ENCODE data around the gene FAU. TPM values are rescaled to one million over a fixed set of nuclear protein-coding genes. Genes with fewer than 3 reads are reported as not detected.

The FAU gene
- total RNA-seq, result 154 and 175 TPM in 2 replicates

GRCh38 chr11:65121865-65122696 lies at the start of gene FAU, which contains the start of gene MRPL49:
FAU (minus strand) TSS chr11:65122134; CDS start chr11:65121813, 321 bp downstream.
MRPL49 (plus strand) TSS chr11:65122321; CDS start chr11:65122347, 26 bp downstream.

GRCh38 chr11:65170058-65170534 lies 48.2 kb upstream of the FAU start, which contains the start of gene SPDYC:
SPDYC (plus strand) TSS chr11:65170233; CDS start chr11:65171358, 1,125 bp downstream.

GRCh38 chr11:65134240-65134951 lies 12.5 kb upstream of the FAU start, which contains the start of gene SYVN1:
SYVN1 (minus strand) TSS chr11:65134519; CDS start chr11:65133601, 918 bp downstream.

GRCh38 chr11:65117206-65118096 lies 4.5 kb downstream of the FAU start, which contains the start of gene ZNHIT2:
ZNHIT2 (minus strand) TSS chr11:65117701; CDS start chr11:65117653, 48 bp downstream.

GRCh38 chr11:65111744-65112545 lies 10.0 kb downstream of the FAU start, which contains the start of gene TM7SF2:
TM7SF2 (plus strand) TSS chr11:65111872; CDS start chr11:65112016, 144 bp downstream.

GRCh38 chr11:65095974-65096806 lies 25.7 kb downstream of the FAU start, which contains the start of gene VPS51:
VPS51 (plus strand) TSS chr11:65096214; CDS start chr11:65096251, 37 bp downstream.

GRCh38 chr11:65083834-65084597 lies 37.9 kb downstream of the FAU start, which contains the start of the genes CDCA5 and ZFPL1:
CDCA5 (minus strand) TSS chr11:65084040; CDS start chr11:65083978, 62 bp downstream.
ZFPL1 (plus strand) TSS chr11:65084222; CDS start chr11:65084699, 477 bp downstream.

Small RNA genes lying within 50 kb of the gene (small RNA-seq; reads per million reads assigned to genes)
- gene HIGD1AP10 (not detected), gene PDCL2P2 (not detected), gene RNU2-23P (2.8 reads per million, percentile 81 among the genes with 10 or more reads in this experiment)

Other genes starting within 250 kb of the FAU start
- gene EHD1, start 243.5 kb downstream of the FAU start, total RNA-seq, result 72.4 and 90.2 TPM in 2 replicates
- gene ATG2A, start 204.9 kb downstream of the FAU start, total RNA-seq, result 15.3 and 15.4 TPM in 2 replicates
- gene PPP2R5B, start 197.4 kb downstream of the FAU start, total RNA-seq, result 8.2 TPM in 2 replicates
- not detected in 2 replicates for gene GPHA2, start 186.2 kb downstream of the FAU start, total RNA-seq
- not detected in 2 replicates for gene MAJIN, start 150.0 kb downstream of the FAU start, total RNA-seq
- gene BATF2, start 125.2 kb downstream of the FAU start, total RNA-seq, result 0.39 and 1.4 TPM in 2 replicates
- gene ARL2, start 108.0 kb downstream of the FAU start, total RNA-seq, result 74.2 and 76.9 TPM in 2 replicates
- 11.9 and 13.4 TPM in 2 replicates for gene SNX15, start 94.7 kb downstream of the FAU start, total RNA-seq
- 5.9 and 7.7 TPM in 2 replicates for gene SAC3D1, start 80.9 kb downstream of the FAU start, total RNA-seq
- gene NAALADL1, start 63.6 kb downstream of the FAU start, total RNA-seq, result 18.5 and 25.1 TPM in 2 replicates
- gene CDCA5, start 38.1 kb downstream of the FAU start, total RNA-seq, result 5.4 and 7.7 TPM in 2 replicates
- gene ZFPL1, start 37.9 kb downstream of the FAU start, total RNA-seq, result 35.1 and 40.6 TPM in 2 replicates
- 123 and 217 TPM in 2 replicates for gene VPS51, start 25.9 kb downstream of the FAU start, total RNA-seq
- 4.2 and 8.5 TPM in 2 replicates for gene TM7SF2, start 10.3 kb downstream of the FAU start, total RNA-seq
- 8.9 and 9.5 TPM in 2 replicates for gene ZNHIT2, start 4.4 kb downstream of the FAU start, total RNA-seq
- gene MRPL49, start 187 bp upstream of the FAU start, total RNA-seq, result 35.1 and 39.6 TPM in 2 replicates
- 14.2 and 15.9 TPM in 2 replicates for gene SYVN1, start 12.4 kb upstream of the FAU start, total RNA-seq
- not detected in 2 replicates for gene SPDYC, start 48.1 kb upstream of the FAU start, total RNA-seq
- 82.6 and 111 TPM in 2 replicates for gene CAPN1, start 59.8 kb upstream of the FAU start, total RNA-seq
- 6.0 and 6.8 TPM in 2 replicates for gene POLA2, start 139.8 kb upstream of the FAU start, total RNA-seq
- 21.0 and 24.5 TPM in 2 replicates for gene CDC42EP2, start 192.7 kb upstream of the FAU start, total RNA-seq
- gene DPF2, start 211.7 kb upstream of the FAU start, total RNA-seq, result 45.1 and 47.1 TPM in 2 replicates
- 0.13 TPM in 1 of 2 replicates, not detected in the other for gene TIGD3, start 232.6 kb upstream of the FAU start, total RNA-seq

Measured in articular chondrocyte of knee joint (primary cell).